Measurements from ENCODE around the gene RGL1.

The RGL1 gene

DNA sequence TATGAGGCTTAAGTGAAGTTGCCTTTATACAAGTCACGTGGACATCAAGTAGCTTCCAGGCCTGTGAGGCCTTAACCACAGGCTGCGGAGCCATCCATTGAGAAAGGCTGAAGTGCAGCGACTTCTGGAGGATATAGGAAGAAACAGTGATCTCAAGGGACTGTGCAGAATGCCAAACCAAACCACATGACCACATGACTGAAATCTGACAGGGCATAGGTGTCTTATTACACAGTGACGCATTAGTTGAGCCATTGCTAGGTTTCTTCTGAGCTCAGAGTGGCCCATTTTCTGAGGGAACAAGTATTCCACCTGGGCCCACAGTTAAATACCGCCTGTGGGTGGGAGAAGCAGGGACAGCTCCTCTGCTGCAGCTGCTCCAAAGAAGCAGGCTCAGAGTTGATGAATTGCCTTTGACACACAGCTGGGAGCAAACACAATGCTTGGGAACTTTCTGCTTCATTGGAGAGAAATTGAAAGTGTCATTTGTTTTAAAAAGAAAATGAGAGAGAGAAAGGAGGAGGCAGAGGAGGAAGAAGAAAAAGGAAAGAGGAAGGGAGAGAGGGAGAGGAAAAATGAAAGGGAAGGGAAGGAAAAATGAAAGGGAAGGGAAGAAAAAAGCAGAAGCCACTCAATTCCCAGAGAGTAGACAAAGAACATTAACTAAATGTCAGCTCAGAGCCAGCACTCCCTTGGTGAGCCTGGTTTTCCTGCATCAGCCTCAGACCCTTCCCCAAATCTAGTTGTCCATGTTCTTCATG lies 138.2 kb downstream of the RGL1 start (continued):
- TF ChIP-seq ZNF280D (tag by site-specific recombination; IDR thresholded peaks at IDR 0.05): no peak
- TF ChIP-seq PATZ1 (tag by site-specific recombination; IDR thresholded peaks at IDR 0.05): peak; percentile 52; the same call in 1 of the 2 replicates
- no peak for TF ChIP-seq ZNF146 (tag by site-specific recombination; IDR thresholded peaks at IDR 0.05)
- TF ChIP-seq ZNF501 (tag by site-specific recombination; IDR thresholded peaks at IDR 0.05): no peak
- no peak for TF ChIP-seq ZNF707 (tag by site-specific recombination; IDR thresholded peaks at IDR 0.05)
- peak; percentile 56; the same call in 1 of the 2 replicates for TF ChIP-seq ZEB2 (tag by site-specific recombination; IDR thresholded peaks at IDR 0.05)
- peak; percentile 96 for TF ChIP-seq ZBTB17 (tag by site-specific recombination; IDR thresholded peaks at IDR 0.05)
- TF ChIP-seq ZNF704 (tag by site-specific recombination; IDR thresholded peaks at IDR 0.05): no peak
- TF ChIP-seq INSM2 (tag by site-specific recombination; IDR thresholded peaks at IDR 0.05): peak; percentile 58; the same call in 1 of the 2 replicates
- peak; percentile 59 for TF ChIP-seq KLF8 (tag by site-specific recombination; IDR thresholded peaks at IDR 0.05)
- peak; percentile 41; the same call in 1 of the 2 replicates for TF ChIP-seq IKZF3 (tag by site-specific recombination; IDR thresholded peaks at IDR 0.05)
- TF ChIP-seq ZNF571 (tag by site-specific recombination; IDR thresholded peaks at IDR 0.05): no peak
- no peak for TF ChIP-seq ZNF48 (tag by site-specific recombination; IDR thresholded peaks at IDR 0.05)
- TF ChIP-seq, protein P1, sequence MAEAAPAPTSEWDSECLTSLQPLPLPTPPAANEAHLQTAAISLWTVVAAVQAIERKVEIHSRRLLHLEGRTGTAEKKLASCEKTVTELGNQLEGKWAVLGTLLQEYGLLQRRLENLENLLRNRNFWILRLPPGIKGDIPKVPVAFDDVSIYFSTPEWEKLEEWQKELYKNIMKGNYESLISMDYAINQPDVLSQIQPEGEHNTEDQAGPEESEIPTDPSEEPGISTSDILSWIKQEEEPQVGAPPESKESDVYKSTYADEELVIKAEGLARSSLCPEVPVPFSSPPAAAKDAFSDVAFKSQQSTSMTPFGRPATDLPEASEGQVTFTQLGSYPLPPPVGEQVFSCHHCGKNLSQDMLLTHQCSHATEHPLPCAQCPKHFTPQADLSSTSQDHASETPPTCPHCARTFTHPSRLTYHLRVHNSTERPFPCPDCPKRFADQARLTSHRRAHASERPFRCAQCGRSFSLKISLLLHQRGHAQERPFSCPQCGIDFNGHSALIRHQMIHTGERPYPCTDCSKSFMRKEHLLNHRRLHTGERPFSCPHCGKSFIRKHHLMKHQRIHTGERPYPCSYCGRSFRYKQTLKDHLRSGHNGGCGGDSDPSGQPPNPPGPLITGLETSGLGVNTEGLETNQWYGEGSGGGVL (tag by site-specific recombination; IDR thresholded peaks at IDR 0.05): no peak
- TF ChIP-seq HOXA7 (CRISPR knock-in tag; IDR thresholded peaks at IDR 0.05; ENCODE audit: borderline replicate concordance): no peak
- TF ChIP-seq ZNF596 (tag by site-specific recombination; IDR thresholded peaks at IDR 0.05): no peak
- TF ChIP-seq ZNF629 (tag by site-specific recombination; IDR thresholded peaks at IDR 0.05): peak; percentile 95
- TF ChIP-seq ZNF561 (tag by site-specific recombination; IDR thresholded peaks at IDR 0.05; ENCODE audit: borderline replicate concordance): peak; percentile 70
- TF ChIP-seq OSR2 (tag by site-specific recombination; IDR thresholded peaks at IDR 0.05): peak; percentile 95
- peak; percentile 38; the same call in 1 of the 2 replicates for TF ChIP-seq GFI1B (tag by site-specific recombination; IDR thresholded peaks at IDR 0.05)
- no peak for TF ChIP-seq GLIS2 (tag by site-specific recombination; IDR thresholded peaks at IDR 0.05)
- no peak for TF ChIP-seq ZNF558 (tag by site-specific recombination; IDR thresholded peaks at IDR 0.05)
- no peak for TF ChIP-seq ZNF621 (tag by site-specific recombination; IDR thresholded peaks at IDR 0.05)
- TF ChIP-seq, protein P2, sequence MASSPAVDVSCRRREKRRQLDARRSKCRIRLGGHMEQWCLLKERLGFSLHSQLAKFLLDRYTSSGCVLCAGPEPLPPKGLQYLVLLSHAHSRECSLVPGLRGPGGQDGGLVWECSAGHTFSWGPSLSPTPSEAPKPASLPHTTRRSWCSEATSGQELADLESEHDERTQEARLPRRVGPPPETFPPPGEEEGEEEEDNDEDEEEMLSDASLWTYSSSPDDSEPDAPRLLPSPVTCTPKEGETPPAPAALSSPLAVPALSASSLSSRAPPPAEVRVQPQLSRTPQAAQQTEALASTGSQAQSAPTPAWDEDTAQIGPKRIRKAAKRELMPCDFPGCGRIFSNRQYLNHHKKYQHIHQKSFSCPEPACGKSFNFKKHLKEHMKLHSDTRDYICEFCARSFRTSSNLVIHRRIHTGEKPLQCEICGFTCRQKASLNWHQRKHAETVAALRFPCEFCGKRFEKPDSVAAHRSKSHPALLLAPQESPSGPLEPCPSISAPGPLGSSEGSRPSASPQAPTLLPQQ (tag by site-specific recombination; IDR thresholded peaks at IDR 0.05): peak; percentile 97
- TF ChIP-seq ZNF121 (tag by site-specific recombination; IDR thresholded peaks at IDR 0.05): no peak
- TF ChIP-seq ZNF530 (tag by site-specific recombination; IDR thresholded peaks at IDR 0.05; ENCODE audit: low read depth): no peak
- TF ChIP-seq, protein P3, sequence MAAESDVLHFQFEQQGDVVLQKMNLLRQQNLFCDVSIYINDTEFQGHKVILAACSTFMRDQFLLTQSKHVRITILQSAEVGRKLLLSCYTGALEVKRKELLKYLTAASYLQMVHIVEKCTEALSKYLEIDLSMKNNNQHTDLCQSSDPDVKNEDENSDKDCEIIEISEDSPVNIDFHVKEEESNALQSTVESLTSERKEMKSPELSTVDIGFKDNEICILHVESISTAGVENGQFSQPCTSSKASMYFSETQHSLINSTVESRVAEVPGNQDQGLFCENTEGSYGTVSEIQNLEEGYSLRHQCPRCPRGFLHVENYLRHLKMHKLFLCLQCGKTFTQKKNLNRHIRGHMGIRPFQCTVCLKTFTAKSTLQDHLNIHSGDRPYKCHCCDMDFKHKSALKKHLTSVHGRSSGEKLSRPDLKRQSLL (tag by site-specific recombination; IDR thresholded peaks at IDR 0.05): no peak
